Small intestine (tissue), 7 donors: ENCODE results near the gene PLCL1. TPM values are rescaled to one million over a fixed set of nuclear protein-coding genes. Genes with fewer than 3 reads are reported as not detected.

Source experiments
- DNase-seq, 2 donors: peaks; one replicate each; pipeline versions ENCODE4 v3.0.0 to v3.0.0-alpha.2; 2013
- FAIRE-seq: peaks from 2 replicates; lab custom pipeline; 2012; peaks lifted over from hg19 to GRCh38; lab: Jason Lieb, UNC
- H3K27ac ChIP-seq, 3 donors: one replicate each; pipeline ENCODE4 v1.5.1; 2013; ENCODE audit warnings: low read length in 2 of 3, mild to moderate bottlenecking in 2 of 3, control low read depth in 1 of 3, inconsistent platforms in 1 of 3, low read depth in 1 of 3, moderate library complexity in 1 of 3
- H3K27me3 ChIP-seq, 3 donors: one replicate each; pipeline ENCODE4 v1.6.1; 2013; ENCODE audit warnings: low read length in 3 of 3, inconsistent platforms in 1 of 3; ENCODE audit not compliant: control insufficient read depth in 3 of 3, insufficient read depth in 3 of 3
- H3K36me3 ChIP-seq, 3 donors: one replicate each; pipeline ENCODE4 v1.6.1; 2013; ENCODE audit warnings: low read length in 3 of 3, inconsistent platforms in 1 of 3, low read depth in 1 of 3, mild to moderate bottlenecking in 1 of 3, moderate library complexity in 1 of 3; ENCODE audit not compliant: control insufficient read depth in 3 of 3, insufficient read depth in 2 of 3
- H3K4me1 ChIP-seq, 3 donors: one replicate each; pipeline ENCODE4 v1.6.1; 2013; ENCODE audit warnings: low read length in 2 of 3, inconsistent platforms in 1 of 3, low read depth in 1 of 3, mild to moderate bottlenecking in 1 of 3, moderate library complexity in 1 of 3; ENCODE audit not compliant: control insufficient read depth in 3 of 3, insufficient read depth in 2 of 3
- H3K4me3 ChIP-seq, 3 donors: one replicate each; pipeline ENCODE4 v1.5.1; 2013; ENCODE audit warnings: low read length in 3 of 3, control low read depth in 1 of 3, inconsistent platforms in 1 of 3, low read depth in 1 of 3, mild to moderate bottlenecking in 1 of 3, moderate library complexity in 1 of 3
- H3K9me3 ChIP-seq, 2 donors: one replicate each; pipeline ENCODE4 v1.6.1; 2013; ENCODE audit warnings: low read depth in 1 of 2, low read length in 1 of 2; ENCODE audit not compliant: control insufficient read depth in 2 of 2, insufficient read depth in 1 of 2
- WGBS, 3 donors: extraction: QIAGEN DNeasy Blood & Tissue Kit; methylation state at CpG; one replicate each; pipeline ENCODE4 v1.1.7; 2013; 5-methylcytosine and 5-hydroxymethylcytosine counted together
- polyA plus RNA-seq, 4 donors: library from polyadenylated mRNA; stranded (reverse) in 3 of 4; unstranded in 1 of 4; fragments of 200-250 nt in 3 of 4; fragments of 120-200 nt in 1 of 4; gene quantifications; one replicate each; pipeline versions ENCODE4 v1.2.1 to v1.2.3, GENCODE V29; 2013
- donor health status: healthy with polysubstance abuse.
- donor health status: control.
- donor health status: control.
- donor health status: Bipolar disorder and iron deficiency.
- donor health status: healthy.

Gene PLCL1
- polyA plus RNA-seq, 4 donors = 0.58 to 2.3 (median 0.81) TPM; not detected in 1

DNA sequence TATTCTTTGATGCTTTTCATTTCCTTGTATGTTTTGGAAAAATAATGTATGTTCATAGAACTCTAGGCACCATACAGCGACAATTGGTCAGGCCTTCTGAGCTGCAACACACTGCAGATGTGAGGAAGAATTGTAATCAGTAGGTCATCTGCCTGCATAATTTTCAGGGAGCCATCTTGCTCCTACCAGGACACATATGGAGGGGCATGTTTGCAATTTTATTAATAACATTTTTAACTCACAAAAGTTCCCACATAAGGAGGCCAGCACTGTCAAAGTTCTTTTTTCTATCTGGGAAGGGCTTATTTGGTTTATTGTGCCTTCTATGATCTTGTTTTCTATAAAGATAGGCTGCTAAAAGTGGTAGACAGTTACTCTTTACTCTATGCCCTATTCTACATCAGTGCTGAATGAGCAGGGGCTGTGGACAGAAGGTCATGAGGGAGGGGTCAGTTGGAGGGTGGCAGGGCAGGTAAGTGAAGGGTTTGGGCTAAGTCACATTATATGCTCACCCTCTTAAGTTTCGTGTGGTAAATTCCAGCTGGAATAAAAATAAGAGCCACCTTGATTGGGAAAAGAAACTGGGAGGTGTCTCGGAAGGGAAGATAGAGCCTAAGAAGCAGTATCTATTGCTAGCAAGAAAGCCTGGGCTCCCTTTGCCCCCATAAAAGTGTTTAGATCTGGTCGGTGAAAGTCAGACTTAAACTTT, 126.3 kb downstream of the PLCL1 start:
- H3K36me3 ChIP-seq = no peaks in the 10 kb centered on the region
- 77 to 90% (median 85%) methylated on average over 4 of the region's 4 CpGs for WGBS, 3 donors
- H3K27me3 ChIP-seq = no peaks in the 10 kb centered on the region
- no peak for DNase-seq
- no peak for FAIRE-seq
- H3K9me3 ChIP-seq = no peaks in the 10 kb centered on the region
- no peaks in the 10 kb centered on the region for H3K4me1 ChIP-seq
- H3K27ac ChIP-seq = no peak overlapping the region
- no peak overlapping the region for H3K4me3 ChIP-seq

DNA sequence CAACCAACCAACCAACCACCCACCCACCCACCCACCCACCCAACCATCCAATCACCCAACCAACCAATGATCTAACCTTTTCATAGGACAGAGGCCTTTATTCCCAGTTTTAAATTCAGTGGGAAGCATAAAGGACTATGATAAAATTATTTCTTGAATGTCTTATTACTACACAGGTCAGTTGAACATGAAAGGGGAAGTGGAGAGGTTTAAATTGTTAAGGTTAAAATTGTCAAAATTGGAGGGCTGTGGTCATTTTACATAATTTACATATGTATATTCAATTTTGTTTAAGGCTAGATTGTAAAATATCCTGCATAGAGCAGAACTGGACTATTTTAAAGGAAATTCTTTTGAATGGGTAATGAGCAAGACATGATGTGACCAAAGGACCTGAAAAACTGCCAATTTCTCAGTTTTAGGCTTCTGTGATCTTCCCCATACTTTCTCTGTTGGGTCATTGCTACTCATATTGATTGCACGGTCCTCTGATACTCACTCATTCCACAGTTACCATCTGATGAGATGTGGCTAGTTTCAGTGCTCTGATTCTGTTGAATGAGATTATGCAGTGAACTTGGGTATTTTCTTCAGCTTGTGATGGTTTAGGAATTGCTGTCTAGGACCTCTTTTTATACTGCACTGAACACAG, 127.4 kb downstream of the PLCL1 start:
- Histone ChIP-seq H3K27ac (no peak overlapping the region), H3K9me3 (no peaks in the 10 kb centered on the region), H3K4me3 (no peak overlapping the region), H3K36me3 (no peaks in the 10 kb centered on the region), H3K27me3 (no peaks in the 10 kb centered on the region), H3K4me1 (no peaks in the 10 kb centered on the region)
- 61 to 72% (median 62%) methylated on average over 1 of the region's 1 CpG for WGBS, 3 donors
- FAIRE-seq = no peak
- no peak for DNase-seq

DNA sequence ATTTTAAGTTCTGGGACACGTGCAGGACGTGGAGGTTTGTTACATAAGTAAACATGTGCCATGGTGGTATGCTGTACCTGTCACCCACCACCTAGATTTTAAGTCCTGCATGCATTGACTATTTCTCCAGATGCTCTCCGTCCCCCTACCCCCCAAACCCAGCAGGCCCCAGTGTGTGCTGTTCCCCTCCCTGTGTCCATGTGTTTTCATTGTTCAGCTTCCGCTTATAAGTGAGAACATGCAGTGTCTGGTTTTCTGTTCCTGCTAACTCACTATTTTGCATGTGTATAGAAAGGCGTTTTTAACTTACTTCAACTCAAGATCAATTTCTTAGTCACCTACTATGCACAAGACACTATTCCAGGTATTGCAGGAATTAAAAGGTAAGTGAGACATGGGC, 128.0 kb downstream of the PLCL1 start:
- Histone ChIP-seq H3K9me3 (no peaks in the 10 kb centered on the region), H3K27ac (no peak overlapping the region), H3K36me3 (no peaks in the 10 kb centered on the region), H3K4me3 (no peak overlapping the region), H3K27me3 (no peaks in the 10 kb centered on the region), H3K4me1 (no peaks in the 10 kb centered on the region)
- no peak for DNase-seq
- no peak for FAIRE-seq
- WGBS, 3 donors = 75 to 84% (median 83%) methylated on average over 5 of the region's 5 CpGs

GRCh38 chr2:197934261-197934933, 130.0 kb downstream of the PLCL1 start:
- no peaks in the 10 kb centered on the region for H3K36me3 ChIP-seq
- H3K4me3 ChIP-seq = no peak overlapping the region
- H3K27ac ChIP-seq = no peak overlapping the region
- H3K9me3 ChIP-seq = no peaks in the 10 kb centered on the region
- FAIRE-seq (no peak), DNase-seq (no peak)
- H3K4me1 ChIP-seq = no peaks in the 10 kb centered on the region
- H3K27me3 ChIP-seq = no peaks in the 10 kb centered on the region
- 44 to 58% (median 51%) methylated on average over 4 of the region's 4 CpGs for WGBS, 3 donors

DNA sequence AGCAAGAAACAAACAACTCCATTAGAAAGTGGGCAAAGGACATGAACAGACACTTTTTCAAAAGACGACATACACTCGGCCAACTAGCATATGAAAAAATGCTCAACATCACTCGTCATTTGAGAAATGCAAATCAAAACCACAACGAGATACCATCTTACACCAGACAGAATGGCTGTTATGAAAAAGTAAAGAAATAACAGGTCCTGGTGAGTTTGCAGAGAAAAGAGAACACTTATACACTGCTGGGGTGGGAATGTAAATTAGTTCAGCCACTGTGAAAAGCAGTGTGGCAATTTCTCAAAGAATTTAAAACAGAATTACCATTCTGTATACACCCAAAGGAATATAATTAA, 130.5 kb downstream of the PLCL1 start:
- WGBS, 3 donors = 58 to 74% (median 68%) methylated on average over 4 of the region's 4 CpGs
- H3K4me3 ChIP-seq = no peak overlapping the region
- no peak for DNase-seq
- no peaks in the 10 kb centered on the region for H3K9me3 ChIP-seq
- no peak for FAIRE-seq
- H3K27ac ChIP-seq = no peak overlapping the region
- H3K4me1 ChIP-seq = no peaks in the 10 kb centered on the region
- H3K27me3 ChIP-seq = no peaks in the 10 kb centered on the region
- H3K36me3 ChIP-seq = no peaks in the 10 kb centered on the region

DNA sequence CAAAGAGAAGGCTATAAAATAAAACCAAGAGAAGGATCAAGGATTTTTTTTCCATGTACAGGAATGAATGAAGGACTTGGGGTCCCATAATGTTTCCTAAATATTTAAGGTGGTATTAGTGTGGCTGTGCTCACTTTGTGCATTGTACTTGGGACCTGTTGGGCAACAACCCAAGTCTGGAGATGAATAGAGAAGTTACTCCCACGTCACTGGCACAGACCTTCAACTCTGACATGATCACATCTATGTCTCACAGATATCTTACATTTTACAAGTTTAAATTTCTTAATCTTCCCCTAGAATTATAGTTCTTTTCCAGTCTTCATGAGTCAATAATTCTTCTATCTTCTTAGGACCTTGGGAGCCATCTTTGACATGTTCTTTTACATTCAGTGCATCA, 133.4 kb downstream of the PLCL1 start:
- no peak overlapping the region for H3K27ac ChIP-seq
- no peaks in the 10 kb centered on the region for H3K4me1 ChIP-seq
- H3K9me3 ChIP-seq = no peaks in the 10 kb centered on the region
- no peak overlapping the region for H3K4me3 ChIP-seq
- no peaks in the 10 kb centered on the region for H3K36me3 ChIP-seq
- no peak for DNase-seq
- FAIRE-seq = no peak
- H3K27me3 ChIP-seq = no peaks in the 10 kb centered on the region
- 63 to 80% (median 77%) methylated on average over 1 of the region's 1 CpG for WGBS, 3 donors

GRCh38 chr2:197938555-197938954, 134.2 kb downstream of the PLCL1 start:
- 62 to 91% (median 78%) methylated on average over 1 of the region's 1 CpG for WGBS, 3 donors

GRCh38 chr2:197939787-197940186, 135.4 kb downstream of the PLCL1 start:
- H3K9me3 ChIP-seq = no peaks in the 10 kb centered on the region
- no peak overlapping the region for H3K27ac ChIP-seq
- WGBS, 3 donors = 37 to 79% (median 53%) methylated on average over 3 of the region's 3 CpGs
- peaks cover 0 to 2% (median 0%) of the 10 kb centered on the region in 3 donors for H3K4me1 ChIP-seq
- no peak for FAIRE-seq
- no peak for DNase-seq
- H3K36me3 ChIP-seq = no peaks in the 10 kb centered on the region
- no peak overlapping the region for H3K4me3 ChIP-seq
- no peaks in the 10 kb centered on the region for H3K27me3 ChIP-seq

More at GRCh38 chr2:197938555-197938954, 134.2 kb downstream of the PLCL1 start:
- no peaks in the 10 kb centered on the region for H3K9me3 ChIP-seq
- no peak overlapping the region for H3K4me3 ChIP-seq
- H3K27me3 ChIP-seq = no peaks in the 10 kb centered on the region
- no peak for FAIRE-seq
- H3K4me1 ChIP-seq = no peaks in the 10 kb centered on the region
- H3K27ac ChIP-seq = no peak overlapping the region
- DNase-seq = no peak
- H3K36me3 ChIP-seq = no peaks in the 10 kb centered on the region
